Osteocyte (in vitro differentiated cells): Measurements from ENCODE around the gene HACD2. TPM values are rescaled to one million over a fixed set of nuclear protein-coding genes. Genes with fewer than 3 reads are reported as not detected.

ENCODE experiments used
- DNase-seq: peaks from one replicate; pipeline ENCODE4 v3.0.0; 2021; ENCODE audit warnings: mixed read lengths; ENCODE audit not compliant: unreplicated experiment; ENCODE audit errors: extremely low spot score
- H3K27ac Mint-ChIP-seq: one replicate; pipeline ENCODE4 v1.8.0; 2021; ENCODE audit warnings: mild to moderate bottlenecking, mixed read lengths; ENCODE audit not compliant: unreplicated experiment
- H3K27me3 Mint-ChIP-seq: one replicate; pipeline ENCODE4 v1.8.0; 2021; ENCODE audit warnings: mixed read lengths; ENCODE audit not compliant: unreplicated experiment
- H3K36me3 Mint-ChIP-seq: one replicate; pipeline ENCODE4 v1.8.0; 2021; ENCODE audit warnings: mixed read lengths; ENCODE audit not compliant: unreplicated experiment
- H3K4me1 Mint-ChIP-seq: one replicate; pipeline ENCODE4 v1.8.0; 2021; ENCODE audit warnings: mixed read lengths; ENCODE audit not compliant: unreplicated experiment
- H3K4me3 Mint-ChIP-seq: one replicate; pipeline ENCODE4 v1.8.0; 2021; ENCODE audit warnings: mild to moderate bottlenecking, moderate library complexity, mixed read lengths; ENCODE audit not compliant: unreplicated experiment
- H3K9me3 Mint-ChIP-seq: one replicate; pipeline ENCODE4 v1.8.0; 2021; ENCODE audit warnings: mixed read lengths; ENCODE audit not compliant: unreplicated experiment
- total RNA-seq: library from RNA; stranded (reverse); gene quantifications from 2 replicates; pipeline ENCODE4 v1.2.1, GENCODE V29; 2021
- TF ChIP-seq, protein P1 (sequence below): fragments of 200-600 bp; sonication (generic); IDR thresholded peaks from 2 replicates; pipeline ENCODE4 v1.5.0; 2021; ENCODE audit warnings: antibody characterized with exemption, mild to moderate bottlenecking, moderate library complexity

Gene HACD2
- total RNA-seq, 1 donor from 2014 or later, result 63.8 TPM

DNA sequence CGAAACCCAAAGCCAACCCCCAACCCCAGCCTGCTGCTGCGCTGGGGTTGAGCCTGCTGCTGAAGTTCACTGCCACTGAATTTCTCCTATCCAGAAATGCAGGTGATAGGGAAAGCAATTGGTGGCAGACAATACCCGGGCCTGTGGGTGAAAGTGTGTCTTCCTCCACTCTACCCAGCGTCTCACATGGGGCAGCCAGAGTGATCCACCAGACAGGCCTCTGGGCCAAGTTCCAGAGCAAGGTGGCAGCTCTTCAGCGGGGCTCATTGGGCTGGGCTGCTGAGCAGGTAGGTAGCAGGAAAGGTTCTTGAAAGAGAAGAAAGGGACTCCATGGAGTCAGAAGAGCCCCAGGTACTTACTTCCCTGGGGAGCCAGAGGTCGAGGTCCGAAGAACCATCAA is 141.9 kb downstream of the HACD2 start:
- Mint-ChIP-seq H3K4me3 (no peak overlapping the region), H3K27ac (no peak overlapping the region), H3K9me3 (no peaks in the 10 kb centered on the region), H3K27me3 (peaks cover 40% of the 10 kb centered on the region), H3K36me3 (peaks cover 3% of the 10 kb centered on the region), H3K4me1 (peaks cover 9% of the 10 kb centered on the region)
- DNase-seq, result no peak
- TF ChIP-seq, protein P1, sequence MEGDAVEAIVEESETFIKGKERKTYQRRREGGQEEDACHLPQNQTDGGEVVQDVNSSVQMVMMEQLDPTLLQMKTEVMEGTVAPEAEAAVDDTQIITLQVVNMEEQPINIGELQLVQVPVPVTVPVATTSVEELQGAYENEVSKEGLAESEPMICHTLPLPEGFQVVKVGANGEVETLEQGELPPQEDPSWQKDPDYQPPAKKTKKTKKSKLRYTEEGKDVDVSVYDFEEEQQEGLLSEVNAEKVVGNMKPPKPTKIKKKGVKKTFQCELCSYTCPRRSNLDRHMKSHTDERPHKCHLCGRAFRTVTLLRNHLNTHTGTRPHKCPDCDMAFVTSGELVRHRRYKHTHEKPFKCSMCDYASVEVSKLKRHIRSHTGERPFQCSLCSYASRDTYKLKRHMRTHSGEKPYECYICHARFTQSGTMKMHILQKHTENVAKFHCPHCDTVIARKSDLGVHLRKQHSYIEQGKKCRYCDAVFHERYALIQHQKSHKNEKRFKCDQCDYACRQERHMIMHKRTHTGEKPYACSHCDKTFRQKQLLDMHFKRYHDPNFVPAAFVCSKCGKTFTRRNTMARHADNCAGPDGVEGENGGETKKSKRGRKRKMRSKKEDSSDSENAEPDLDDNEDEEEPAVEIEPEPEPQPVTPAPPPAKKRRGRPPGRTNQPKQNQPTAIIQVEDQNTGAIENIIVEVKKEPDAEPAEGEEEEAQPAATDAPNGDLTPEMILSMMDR, result no peak

DNA sequence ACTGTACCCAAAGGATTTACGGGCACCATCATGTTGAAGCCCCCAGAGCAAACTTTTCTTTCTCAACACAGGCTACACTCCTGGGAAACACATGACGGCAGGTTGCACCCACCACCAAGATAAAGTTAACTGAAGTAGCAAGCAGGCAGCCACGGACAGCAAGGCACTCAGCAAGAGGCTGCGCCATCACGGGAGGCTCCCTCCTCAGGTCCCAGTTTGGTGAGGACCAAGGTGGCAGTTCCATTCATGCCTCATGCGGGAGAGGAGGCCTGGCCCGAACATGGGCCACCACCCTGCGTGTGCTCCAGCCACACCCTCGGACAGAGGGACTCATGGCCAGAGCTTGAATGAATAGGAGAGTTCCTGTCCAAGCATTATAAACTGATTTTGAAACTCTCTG is 142.7 kb downstream of the HACD2 start:
- no peaks in the 10 kb centered on the region for H3K9me3 Mint-ChIP-seq
- peaks cover 3% of the 10 kb centered on the region for H3K36me3 Mint-ChIP-seq
- H3K4me1 Mint-ChIP-seq, result peaks cover 9% of the 10 kb centered on the region
- H3K27me3 Mint-ChIP-seq, result peaks cover 46% of the 10 kb centered on the region
- H3K27ac Mint-ChIP-seq, result no peak overlapping the region
- TF ChIP-seq, protein P1, result no peak
- DNase-seq, result no peak
- H3K4me3 Mint-ChIP-seq, result no peak overlapping the region

Other genes starting within 250 kb of the HACD2 start
- 10.6 and 15.3 TPM in 2 replicates for gene ADCY5, start 136.0 kb downstream of the HACD2 start, total RNA-seq